Endothelial cell of coronary artery (primary cell): ENCODE results near the gene ACO2. TPM values are rescaled to one million over a fixed set of nuclear protein-coding genes. Genes with fewer than 3 reads are reported as not detected.

Experiments
- total RNA-seq: library from RNA; depleted of rRNA; stranded (reverse); fragments of >200 nt; gene quantifications from 2 replicates; pipeline ENCODE4 v1.2.3, GENCODE V29; 2014

Gene ACO2
- total RNA-seq, result 73.3 and 73.9 TPM in 2 replicates

GRCh38 chr22:41468381-41469217 is at the start of gene ACO2, which contains the start of gene PHF5A:
Gene ACO2, plus strand, starts transcription at chr22:41469117. Its CDS starts 30 bp downstream, at chr22:41469147.
Gene PHF5A, minus strand, starts transcription at chr22:41468692. Its CDS starts 39 bp downstream, at chr22:41468653.

GRCh38 chr22:41446639-41447434 is 22.1 kb upstream of the ACO2 start, which contains the start of gene TOB2:
Gene TOB2, minus strand, starts transcription at chr22:41446801. Its CDS starts 9,456 bp downstream, at chr22:41437345.

GRCh38 chr22:41543854-41544670 is 75.1 kb downstream of the ACO2 start, which contains the start of gene POLR3H:
Gene POLR3H, minus strand, starts transcription at chr22:41544470. Its CDS starts 369 bp downstream, at chr22:41544101.

Other genes starting within 250 kb of the ACO2 start
- gene CHADL, start 228.2 kb upstream of the ACO2 start, total RNA-seq, result 0.28 and 1.1 TPM in 2 replicates
- gene RANGAP1, start 182.9 kb upstream of the ACO2 start, total RNA-seq, result 81.8 and 106 TPM in 2 replicates
- gene ZC3H7B, start 167.6 kb upstream of the ACO2 start, total RNA-seq, result 50.9 and 73.5 TPM in 2 replicates
- gene TEF, start 87.2 kb upstream of the ACO2 start, total RNA-seq, result 2.0 and 4.1 TPM in 2 replicates
- 13.9 and 16.5 TPM in 2 replicates for gene TOB2, start 22.3 kb upstream of the ACO2 start, total RNA-seq
- gene PHF5A, start 425 bp upstream of the ACO2 start, total RNA-seq, result 74.2 and 84.1 TPM in 2 replicates
- gene POLR3H, start 75.4 kb downstream of the ACO2 start, total RNA-seq, result 20.0 and 20.7 TPM in 2 replicates
- not detected in 2 replicates for gene CSDC2, start 91.9 kb downstream of the ACO2 start, total RNA-seq
- gene PMM1, start 120.7 kb downstream of the ACO2 start, total RNA-seq, result 2.5 and 6.0 TPM in 2 replicates
- 16.6 and 21.2 TPM in 2 replicates for gene DESI1, start 151.9 kb downstream of the ACO2 start, total RNA-seq
- 329 and 387 TPM in 2 replicates for gene XRCC6, start 152.2 kb downstream of the ACO2 start, total RNA-seq
- 86.8 and 90.6 TPM in 2 replicates for gene SNU13, start 219.8 kb downstream of the ACO2 start, total RNA-seq
- gene MEI1, start 230.4 kb downstream of the ACO2 start, total RNA-seq, result 0.56 and 0.81 TPM in 2 replicates